Naive thymus-derived CD4-positive, alpha-beta T cell (primary cell): Measurements from ENCODE around the gene DIPK2B. TPM values are rescaled to one million over a fixed set of nuclear protein-coding genes. Genes with fewer than 3 reads are reported as not detected.

Experiments used
- ATAC-seq: fragments of 150-1000 bp; cut with Tn5 transposase; 2 replicates; pipeline ENCODE4 v1.10.0; 2021; ENCODE audit warnings: mild to moderate bottlenecking, moderate library complexity
- CTCF ChIA-PET: fragments of 350-600 bp; sonication (Branson Sonifier 250); formaldehyde crosslinking; loops from one replicate; lab custom pipeline; 2021; ENCODE audit warnings: antibody characterized with exemption; lab: Charles Lee
- POLR2A ChIA-PET: fragments of 350-600 bp; sonication (Branson Sonifier 250); formaldehyde crosslinking; loops from one replicate; lab custom pipeline; 2021; ENCODE audit warnings: antibody characterized with exemption, inconsistent platforms; lab: Charles Lee
- DNase-seq, 9 donors: peaks; one replicate each; pipeline versions ENCODE4 v3.0.0 to v3.0.0-alpha.2; 2020 to 2022; ENCODE audit warnings: mixed read lengths in 1 of 9
- H3K27ac ChIP-seq: one replicate; pipeline ENCODE4 v1.7.0; 2013; ENCODE audit warnings: mild to moderate bottlenecking, low read depth, low read length, moderate library complexity
- H3K27me3 ChIP-seq, 2 donors: one replicate each; pipeline ENCODE4 v1.7.0; 2013; ENCODE audit warnings: low read length in 2 of 2, mild to moderate bottlenecking in 2 of 2, moderate library complexity in 2 of 2; ENCODE audit not compliant: control insufficient read depth in 2 of 2, insufficient read depth in 2 of 2
- H3K36me3 ChIP-seq, 3 experiments: 1 replicate in 2 of 3; 2 replicates in 1 of 3; pipeline ENCODE4 v1.7.0; 2013; ENCODE audit warnings: low read length in 3 of 3, mild to moderate bottlenecking in 3 of 3, moderate library complexity in 1 of 3; ENCODE audit not compliant: insufficient read depth in 3 of 3, control insufficient read depth in 2 of 3
- H3K4me1 ChIP-seq, 2 donors: one replicate each; pipeline ENCODE4 v1.7.0; 2013; ENCODE audit warnings: low read length in 2 of 2, mild to moderate bottlenecking in 2 of 2, moderate library complexity in 1 of 2; ENCODE audit not compliant: control insufficient read depth in 2 of 2, insufficient read depth in 2 of 2
- H3K4me3 ChIP-seq: 2 replicates; pipeline ENCODE4 v1.7.0; 2013; ENCODE audit warnings: mild to moderate bottlenecking, low read length
- H3K9me3 ChIP-seq, 3 experiments: 1 replicate in 2 of 3; 2 replicates in 1 of 3; pipeline ENCODE4 v1.7.0; 2013; ENCODE audit warnings: low read length in 3 of 3; ENCODE audit not compliant: control insufficient read depth in 2 of 3
- H3K27ac Mint-ChIP-seq, 9 donors: one replicate each; pipeline ENCODE4 v1.8.0; 2020 to 2022; ENCODE audit warnings: mixed read lengths in 9 of 9, mild to moderate bottlenecking in 8 of 9, moderate library complexity in 5 of 9, inconsistent platforms in 2 of 9
- H3K27me3 Mint-ChIP-seq, 5 donors: one replicate each; pipeline ENCODE4 v1.8.0; 2021 to 2022; ENCODE audit warnings: mixed read lengths in 5 of 5, mild to moderate bottlenecking in 1 of 5
- H3K36me3 Mint-ChIP-seq, 5 donors: one replicate each; pipeline ENCODE4 v1.8.0; 2020 to 2022; ENCODE audit warnings: mixed read lengths in 5 of 5, mild to moderate bottlenecking in 3 of 5, inconsistent platforms in 1 of 5
- H3K4me1 Mint-ChIP-seq, 7 donors: one replicate each; pipeline ENCODE4 v1.8.0; 2020 to 2022; ENCODE audit warnings: mixed read lengths in 7 of 7, mild to moderate bottlenecking in 3 of 7, inconsistent platforms in 1 of 7
- H3K4me3 Mint-ChIP-seq, 10 donors: one replicate each; pipeline ENCODE4 v1.8.0; 2020 to 2022; ENCODE audit warnings: mild to moderate bottlenecking in 10 of 10, mixed read lengths in 10 of 10, moderate library complexity in 6 of 10, inconsistent platforms in 2 of 10
- H3K9me3 Mint-ChIP-seq, 11 donors: one replicate each; pipeline ENCODE4 v1.8.0; 2020 to 2022; ENCODE audit warnings: mixed read lengths in 11 of 11, mild to moderate bottlenecking in 4 of 11, inconsistent platforms in 1 of 11, moderate library complexity in 1 of 11
- intact Hi-C, 2 donors: fragments of 100-400 bp; cut with micrococcal nuclease; formaldehyde crosslinking; loops; one replicate each; pipeline ENCODE4 v1.15.1; 2023
- polyA plus RNA-seq, 2 donors: library from polyadenylated mRNA; unstranded; fragments of 300-500 nt; fragmentation: Illumina TruSeq; gene quantifications; one replicate each; pipeline ENCODE4 v1.2.3, GENCODE V29; 2021
- total RNA-seq, 6 experiments: library from RNA in 5 of 6; stranded (reverse) in 5 of 6; gene quantifications; 1 replicate in 5 of 6; 2 replicates in 1 of 6; pipeline ENCODE4 v1.2.3 and lab custom pipeline; 2021 to 2026

The DIPK2B gene
- total RNA-seq, result not detected
- polyA plus RNA-seq, result under 1 TPM in 1 of 2 donors, not detected in 1; 0.07 TPM
- total RNA-seq (lab: John Stamatoyannopoulos, UW), result not detected

GRCh38 chrX:45200741-45201234, at the start of gene DIPK2B:
Gene DIPK2B, minus strand, starts transcription at chrX:45200876. Its CDS starts 50 bp downstream, at chrX:45200826.
- peaks cover 0 to 6% (median under 1%) of the 10 kb centered on the region in 11 donors for H3K9me3 Mint-ChIP-seq
- Histone ChIP-seq H3K36me3 (no peaks in the 10 kb centered on the region), H3K9me3 (no peaks in the 10 kb centered on the region), H3K27ac (no peak within 1 kb of the TSS), H3K4me1 (no peaks in the 10 kb centered on the region), H3K4me3 (no peak within 1 kb of the TSS), H3K27me3 (no peaks in the 10 kb centered on the region)
- intact Hi-C loops, result no loop called here
- DNase-seq (no peak), ATAC-seq (no peak)
- H3K36me3 Mint-ChIP-seq, result no peaks in the 10 kb centered on the region
- POLR2A ChIA-PET, result interaction anchor here (0.7 kb wide), 1 partner anchor 1092 kb away, joined by 3 read pairs; no protein-coding TSS in a partner anchor
- H3K4me1 Mint-ChIP-seq, result peaks cover 0 to 2% (median 0%) of the 10 kb centered on the region in 7 donors
- H3K27ac Mint-ChIP-seq, result no peak within 1 kb of the TSS
- no peak within 1 kb of the TSS for H3K4me3 Mint-ChIP-seq
- CTCF ChIA-PET, result no interaction called here
- H3K27me3 Mint-ChIP-seq, result peaks cover 0 to 22% (median 16%) of the 10 kb centered on the region in 5 donors

DNA sequence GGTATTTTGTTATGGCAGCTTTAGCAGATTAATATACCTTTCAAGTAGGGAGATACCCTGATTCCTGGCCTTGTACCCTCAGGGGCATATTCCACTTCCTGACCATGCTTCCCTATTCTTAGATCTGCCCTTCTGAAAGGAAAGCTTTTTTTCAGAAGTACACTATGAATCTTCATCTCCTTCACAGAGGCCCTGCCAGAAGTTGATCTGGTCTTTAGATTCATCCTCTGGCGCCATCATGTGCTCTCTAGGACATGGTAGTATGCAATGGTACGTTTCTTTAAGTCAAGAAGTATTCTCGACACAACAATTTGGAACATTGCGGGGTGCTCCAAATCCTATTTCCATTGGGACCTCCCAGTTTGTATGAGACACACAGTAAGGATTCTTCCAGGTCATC, 39.6 kb upstream of the DIPK2B start:
- Histone ChIP-seq H3K27ac (no peak overlapping the region), H3K27me3 (no peaks in the 10 kb centered on the region), H3K4me1 (no peaks in the 10 kb centered on the region), H3K9me3 (no peaks in the 10 kb centered on the region), H3K4me3 (no peak overlapping the region), H3K36me3 (no peaks in the 10 kb centered on the region)
- ATAC-seq, result no peak
- H3K27ac Mint-ChIP-seq, result no peak overlapping the region
- no peaks in the 10 kb centered on the region for H3K4me1 Mint-ChIP-seq
- intact Hi-C loops, result no loop called here
- H3K27me3 Mint-ChIP-seq, result no peaks in the 10 kb centered on the region
- H3K4me3 Mint-ChIP-seq, result no peak overlapping the region
- ChIA-PET POLR2A (no interaction called here), CTCF (no interaction called here)
- H3K36me3 Mint-ChIP-seq, result no peaks in the 10 kb centered on the region
- H3K9me3 Mint-ChIP-seq, result peaks cover 0 to 6% (median 0%) of the 10 kb centered on the region in 11 donors
- DNase-seq, result peak in 1 of 9 donors; percentile 9

DNA sequence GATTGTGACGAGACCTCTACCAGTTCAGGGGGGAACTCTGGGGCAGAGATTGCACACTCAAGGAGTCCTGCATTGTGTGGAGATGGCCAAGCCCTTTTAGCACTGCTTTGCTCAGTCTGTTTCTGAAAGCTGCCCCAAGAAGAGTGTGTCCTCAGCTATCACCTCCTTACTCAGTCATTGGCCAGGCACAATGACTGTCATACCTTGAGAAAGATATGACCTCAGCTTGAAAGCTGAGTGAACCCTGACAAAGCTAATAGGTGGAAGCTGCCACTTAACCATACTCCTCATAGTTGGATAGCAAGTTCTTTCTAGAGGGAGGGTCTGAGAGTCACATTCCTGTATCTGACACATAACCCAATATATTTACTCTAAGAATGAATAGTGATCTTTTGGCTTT, 37.8 kb upstream of the DIPK2B start:
- Histone ChIP-seq H3K27ac (no peak overlapping the region), H3K9me3 (no peaks in the 10 kb centered on the region), H3K36me3 (no peaks in the 10 kb centered on the region), H3K4me1 (no peaks in the 10 kb centered on the region), H3K27me3 (no peaks in the 10 kb centered on the region), H3K4me3 (no peak overlapping the region)
- ATAC-seq, result no peak
- no peaks in the 10 kb centered on the region for H3K27me3 Mint-ChIP-seq
- no peak overlapping the region for H3K27ac Mint-ChIP-seq
- H3K9me3 Mint-ChIP-seq, result peaks cover 0 to 6% (median 0%) of the 10 kb centered on the region in 11 donors
- no peak for DNase-seq
- peaks cover 0 to 2% (median 0%) of the 10 kb centered on the region in 5 donors for H3K36me3 Mint-ChIP-seq
- POLR2A ChIA-PET, result no interaction called here
- CTCF ChIA-PET, result no interaction called here
- H3K4me1 Mint-ChIP-seq, result peaks cover 0 to 3% (median 0%) of the 10 kb centered on the region in 7 donors
- H3K4me3 Mint-ChIP-seq, result no peak overlapping the region
- intact Hi-C loops, result no loop called here

DNA sequence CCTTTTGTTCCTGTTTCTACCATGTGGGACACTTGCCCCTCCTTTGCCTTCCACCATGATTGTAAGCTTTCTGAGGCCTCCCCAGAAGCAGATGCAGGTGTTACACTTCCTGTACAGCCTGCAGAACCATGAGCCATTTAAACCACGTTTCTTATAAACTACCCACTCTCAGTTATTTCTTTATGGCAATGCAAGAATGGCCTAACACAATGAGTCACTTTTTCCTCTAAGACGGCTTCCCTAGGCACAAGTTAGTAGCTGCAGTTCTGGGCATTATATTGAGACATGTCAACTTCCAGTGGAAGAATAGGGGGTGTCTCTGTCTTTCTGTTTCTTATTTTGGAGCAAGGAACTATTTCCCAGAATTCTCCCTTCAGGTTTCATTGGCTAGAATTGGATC, 32.9 kb upstream of the DIPK2B start:
- ChIA-PET CTCF (no interaction called here), POLR2A (no interaction called here)
- Histone ChIP-seq H3K27ac (no peak overlapping the region), H3K4me3 (no peak overlapping the region), H3K9me3 (no peaks in the 10 kb centered on the region), H3K27me3 (no peaks in the 10 kb centered on the region), H3K4me1 (peaks cover 0 to 5% of the 10 kb centered on the region in 2 donors), H3K36me3 (no peaks in the 10 kb centered on the region)
- ATAC-seq (no peak), DNase-seq (no peak)
- Mint-ChIP-seq H3K4me3 (no peak overlapping the region), H3K4me1 (peaks cover 8 to 28% (median 19%) of the 10 kb centered on the region in 7 donors), H3K9me3 (peaks cover 0 to 12% (median 0%) of the 10 kb centered on the region in 11 donors), H3K27me3 (no peaks in the 10 kb centered on the region), H3K36me3 (peaks cover 0 to 6% (median 0%) of the 10 kb centered on the region in 5 donors), H3K27ac (peak overlapping the region in 2 of 9 donors; percentile 41 to 68)
- intact Hi-C loops, result no loop called here

DNA sequence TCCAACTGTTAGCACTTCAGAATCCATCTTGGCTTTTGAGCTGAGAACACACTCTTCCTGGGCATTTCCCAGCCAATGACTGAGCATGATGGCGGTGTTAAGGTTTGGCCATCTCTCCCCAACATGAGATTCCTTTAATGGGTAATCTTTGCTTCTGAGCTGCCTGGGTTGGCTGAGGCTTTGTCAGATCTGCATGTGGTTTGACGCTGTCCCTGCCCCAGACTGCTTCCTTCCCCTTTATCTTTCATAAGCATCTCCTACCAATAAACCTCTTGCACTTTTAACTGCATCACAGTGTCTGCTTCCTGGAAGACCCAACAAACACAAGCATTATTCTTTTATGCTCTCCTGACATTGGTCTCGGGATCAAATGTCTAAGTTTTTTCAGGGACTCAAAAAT, 31.5 kb upstream of the DIPK2B start:
- Histone ChIP-seq H3K27ac (no peak overlapping the region), H3K4me1 (peaks cover 0 to 5% of the 10 kb centered on the region in 2 donors), H3K27me3 (no peaks in the 10 kb centered on the region), H3K9me3 (no peaks in the 10 kb centered on the region), H3K36me3 (no peaks in the 10 kb centered on the region), H3K4me3 (no peak overlapping the region)
- DNase-seq (peak in 4 of 9 donors; percentile 16 to 50 (median 34)), ATAC-seq (peak; percentile 81)
- H3K27ac Mint-ChIP-seq, result peak overlapping the region in 2 of 9 donors; percentile 19 to 41
- H3K27me3 Mint-ChIP-seq, result no peaks in the 10 kb centered on the region
- peaks cover 0 to 6% (median 0%) of the 10 kb centered on the region in 5 donors for H3K36me3 Mint-ChIP-seq
- peaks cover 8 to 28% (median 19%) of the 10 kb centered on the region in 7 donors for H3K4me1 Mint-ChIP-seq
- intact Hi-C loops, result no loop called here
- ChIA-PET POLR2A (no interaction called here), CTCF (no interaction called here)
- H3K4me3 Mint-ChIP-seq, result peak overlapping the region in 5 of 10 donors; percentile 15 to 58 (median 36)
- H3K9me3 Mint-ChIP-seq, result peaks cover 0 to 12% (median 0%) of the 10 kb centered on the region in 11 donors

DNA sequence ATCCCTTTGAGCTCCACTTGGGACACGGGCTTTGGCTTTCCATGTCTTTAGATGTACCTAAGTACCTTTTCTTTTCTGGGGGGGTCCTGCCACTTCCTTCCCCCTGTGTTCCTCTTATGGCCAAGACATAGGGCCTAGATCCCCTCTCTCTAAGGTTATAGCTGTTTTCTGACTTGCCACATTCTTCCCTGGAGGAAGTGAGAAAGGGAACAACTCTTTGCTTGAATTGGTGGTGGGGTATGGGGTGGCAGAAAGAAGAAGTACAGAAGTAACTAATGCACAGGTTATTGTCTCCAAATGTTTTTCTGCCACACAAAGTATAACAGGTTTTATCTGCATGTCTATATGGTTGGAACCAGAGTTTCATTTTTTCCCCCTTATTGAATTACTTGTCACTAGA, 29.7 kb upstream of the DIPK2B start:
- Histone ChIP-seq H3K27ac (no peak overlapping the region), H3K9me3 (no peaks in the 10 kb centered on the region), H3K4me3 (no peak overlapping the region), H3K36me3 (no peaks in the 10 kb centered on the region), H3K4me1 (peaks cover 0 to 5% of the 10 kb centered on the region in 2 donors), H3K27me3 (no peaks in the 10 kb centered on the region)
- no peaks in the 10 kb centered on the region for H3K27me3 Mint-ChIP-seq
- H3K27ac Mint-ChIP-seq, result peak overlapping the region in 1 of 9 donors; percentile 65
- peaks cover 0 to 6% (median 0%) of the 10 kb centered on the region in 5 donors for H3K36me3 Mint-ChIP-seq
- H3K4me1 Mint-ChIP-seq, result peaks cover 8 to 28% (median 19%) of the 10 kb centered on the region in 7 donors
- CTCF ChIA-PET, result no interaction called here
- H3K4me3 Mint-ChIP-seq, result no peak overlapping the region
- POLR2A ChIA-PET, result no interaction called here
- H3K9me3 Mint-ChIP-seq, result peaks cover 0 to 9% (median 0%) of the 10 kb centered on the region in 11 donors
- DNase-seq (no peak), ATAC-seq (no peak)
- intact Hi-C loops, result no loop called here

- no peak overlapping the region for H3K4me3 Mint-ChIP-seq
- Histone ChIP-seq H3K4me1 (peaks cover 0 to 5% of the 10 kb centered on the region in 2 donors), H3K27ac (no peak overlapping the region), H3K27me3 (no peaks in the 10 kb centered on the region), H3K36me3 (no peaks in the 10 kb centered on the region), H3K9me3 (no peaks in the 10 kb centered on the region), H3K4me3 (no peak overlapping the region)
- intact Hi-C loops, result no loop called here
- H3K9me3 Mint-ChIP-seq, result peaks cover 0 to 9% (median 0%) of the 10 kb centered on the region in 11 donors
- no peak overlapping the region for H3K27ac Mint-ChIP-seq
- ChIA-PET CTCF (no interaction called here), POLR2A (no interaction called here)
- ATAC-seq (no peak), DNase-seq (no peak)
- H3K36me3 Mint-ChIP-seq, result peaks cover 0 to 6% (median 0%) of the 10 kb centered on the region in 5 donors
- H3K27me3 Mint-ChIP-seq, result no peaks in the 10 kb centered on the region
- peaks cover 8 to 28% (median 19%) of the 10 kb centered on the region in 7 donors for H3K4me1 Mint-ChIP-seq
These were observed 28.7 kb upstream of the DIPK2B start for GRCh38 chrX:45229348-45229747.
